Activated CD4-positive, alpha-beta T cell treated with anti-CD3 and anti-CD28 coated beads, Interleukin-2, amount 10 ng/mL, durations not matched to agents 7 days and 5 days (primary cell): ENCODE results near the gene APBA1. TPM values are rescaled to one million over a fixed set of nuclear protein-coding genes. Genes with fewer than 3 reads are reported as not detected.

Experiments used
- CTCF ChIA-PET: fragments of 350-600 bp; sonication (Branson Sonifier 250); formaldehyde crosslinking; loops from one replicate; lab custom pipeline; 2021; ENCODE audit warnings: antibody characterized with exemption; lab: Charles Lee
- POLR2A ChIA-PET: fragments of 350-600 bp; sonication (Branson Sonifier 250); formaldehyde crosslinking; loops from one replicate; lab custom pipeline; 2021; ENCODE audit warnings: antibody characterized with exemption; lab: Charles Lee
- DNase-seq: peaks from one replicate; pipeline ENCODE4 v3.0.0-alpha.2; 2020
- H3K27ac Mint-ChIP-seq: one replicate; pipeline ENCODE4 v1.8.0; 2021; ENCODE audit warnings: mild to moderate bottlenecking, moderate library complexity, mixed read lengths
- H3K27me3 Mint-ChIP-seq: one replicate; pipeline ENCODE4 v1.8.0; 2021; ENCODE audit warnings: mixed read lengths
- H3K36me3 Mint-ChIP-seq: one replicate; pipeline ENCODE4 v1.8.0; 2021; ENCODE audit warnings: low read depth, mixed read lengths
- H3K4me1 Mint-ChIP-seq: one replicate; pipeline ENCODE4 v1.8.0; 2021; ENCODE audit warnings: mixed read lengths
- H3K4me3 Mint-ChIP-seq: one replicate; pipeline ENCODE4 v1.8.0; 2021; ENCODE audit warnings: mild to moderate bottlenecking, moderate library complexity, mixed read lengths
- H3K9me3 Mint-ChIP-seq: one replicate; pipeline ENCODE4 v1.8.0; 2021; ENCODE audit warnings: mixed read lengths
- total RNA-seq, 2 experiments: library from RNA; stranded (reverse); gene quantifications; one replicate each; pipeline ENCODE4 v1.2.3, GENCODE V29; 2021

Gene APBA1
- total RNA-seq, 2 experiments from 2014 or later: 1.6 to 2.3 TPM

DNA sequence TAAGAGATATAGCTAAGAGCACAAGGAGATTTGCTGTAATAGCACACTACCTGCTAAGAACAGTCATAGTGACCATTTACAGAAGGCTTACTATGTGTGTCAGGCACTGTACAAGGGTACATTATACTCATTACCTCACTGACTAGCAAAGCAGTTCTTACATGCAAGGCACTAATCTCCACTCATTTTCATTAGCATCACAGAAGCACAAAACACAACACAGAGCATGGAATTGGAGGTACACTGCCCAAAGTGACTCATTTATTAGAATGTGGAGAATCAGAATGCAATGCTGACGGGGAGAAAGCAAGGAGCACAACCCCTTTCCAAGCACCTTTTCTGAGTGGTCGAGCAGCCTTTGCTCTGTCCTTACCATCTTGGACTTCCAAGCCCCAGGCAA is 177.4 kb downstream of the APBA1 start:
- DNase-seq: no peak
- ChIA-PET CTCF (interaction anchor here (0.6 kb wide), 1 partner anchor 9 kb away, joined by 5 read pairs; no protein-coding TSS in a partner anchor), POLR2A (no interaction called here)
- no peak overlapping the region for H3K4me3 Mint-ChIP-seq
- no peaks in the 10 kb centered on the region for H3K27me3 Mint-ChIP-seq
- H3K4me1 Mint-ChIP-seq: peaks cover 6% of the 10 kb centered on the region
- H3K9me3 Mint-ChIP-seq: peaks cover 3% of the 10 kb centered on the region
- no peak overlapping the region for H3K27ac Mint-ChIP-seq
- H3K36me3 Mint-ChIP-seq: no peaks in the 10 kb centered on the region

DNA sequence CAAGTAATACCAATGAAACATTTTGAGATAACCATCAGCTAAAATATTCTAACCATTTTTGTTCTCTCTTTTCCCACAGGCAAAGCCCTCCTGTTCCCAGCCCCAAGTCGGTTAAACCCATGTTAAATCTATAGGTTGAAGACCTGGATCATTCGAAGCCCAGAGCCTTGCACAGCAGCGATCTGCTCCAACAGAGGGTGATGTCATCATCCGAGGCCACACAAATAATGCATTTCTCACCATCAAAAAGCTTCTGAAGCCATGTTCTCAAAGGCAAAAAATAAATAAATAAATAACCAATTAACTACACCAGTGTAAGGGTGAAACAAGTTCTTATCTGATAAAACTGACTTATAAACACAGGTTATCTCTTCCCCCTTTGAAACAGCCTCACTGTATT is 178.0 kb downstream of the APBA1 start:
- ChIA-PET CTCF (no interaction called here), POLR2A (no interaction called here)
- H3K36me3 Mint-ChIP-seq: no peaks in the 10 kb centered on the region
- H3K4me1 Mint-ChIP-seq: peaks cover 6% of the 10 kb centered on the region
- no peak overlapping the region for H3K4me3 Mint-ChIP-seq
- H3K9me3 Mint-ChIP-seq: peaks cover 3% of the 10 kb centered on the region
- H3K27ac Mint-ChIP-seq: no peak overlapping the region
- DNase-seq: no peak
- H3K27me3 Mint-ChIP-seq: no peaks in the 10 kb centered on the region

DNA sequence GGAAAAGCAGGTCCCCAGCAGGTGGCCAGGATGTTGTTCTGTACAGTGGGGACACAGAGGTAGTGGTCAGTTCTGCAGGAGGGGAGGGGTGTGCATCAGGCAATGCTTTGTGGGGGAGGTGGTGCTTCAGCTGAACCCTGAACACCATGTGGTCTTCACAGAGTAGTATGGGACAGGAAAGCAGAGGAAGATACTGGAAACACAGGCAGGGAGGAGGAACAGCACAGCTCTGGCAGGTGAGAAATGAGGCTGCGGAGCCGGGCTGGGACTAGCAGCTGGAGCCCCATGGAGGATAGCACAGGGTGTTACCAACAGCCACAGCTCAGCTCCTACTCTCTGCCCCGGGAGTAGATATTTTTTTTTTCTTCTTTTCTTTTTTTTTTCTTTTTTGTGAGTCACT is 185.7 kb downstream of the APBA1 start:
- Mint-ChIP-seq H3K4me3 (no peak overlapping the region), H3K27me3 (no peaks in the 10 kb centered on the region), H3K27ac (peak overlapping the region; percentile 48), H3K4me1 (no peaks in the 10 kb centered on the region), H3K36me3 (no peaks in the 10 kb centered on the region), H3K9me3 (peaks cover 3% of the 10 kb centered on the region)
- CTCF ChIA-PET: no interaction called here
- POLR2A ChIA-PET: no interaction called here
- no peak for DNase-seq

DNA sequence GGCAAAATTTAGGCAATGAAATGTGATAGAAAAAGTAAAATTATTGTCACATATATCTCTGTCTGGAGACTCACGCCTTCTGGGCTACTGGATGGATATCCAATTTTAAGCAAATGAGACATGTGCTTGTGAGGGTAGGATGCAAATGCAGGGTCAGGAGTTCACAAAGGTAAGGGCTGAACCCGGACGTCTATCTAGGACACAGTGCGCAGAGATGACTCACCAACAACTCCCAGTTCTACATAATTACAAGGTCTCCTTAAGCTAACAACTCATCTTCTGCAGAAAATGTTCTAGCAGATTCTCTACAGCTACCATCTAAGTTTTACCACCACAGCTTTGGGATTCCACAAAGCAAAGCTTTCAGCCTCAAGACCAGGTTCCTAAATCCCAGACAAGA is 186.7 kb downstream of the APBA1 start:
- Mint-ChIP-seq H3K9me3 (no peaks in the 10 kb centered on the region), H3K36me3 (no peaks in the 10 kb centered on the region), H3K4me1 (no peaks in the 10 kb centered on the region), H3K27me3 (no peaks in the 10 kb centered on the region), H3K27ac (no peak overlapping the region), H3K4me3 (no peak overlapping the region)
- ChIA-PET CTCF (interaction anchor here (1.0 kb wide), 1 partner anchor 9 kb away, joined by 5 read pairs; no protein-coding TSS in a partner anchor), POLR2A (no interaction called here)
- no peak for DNase-seq

DNA sequence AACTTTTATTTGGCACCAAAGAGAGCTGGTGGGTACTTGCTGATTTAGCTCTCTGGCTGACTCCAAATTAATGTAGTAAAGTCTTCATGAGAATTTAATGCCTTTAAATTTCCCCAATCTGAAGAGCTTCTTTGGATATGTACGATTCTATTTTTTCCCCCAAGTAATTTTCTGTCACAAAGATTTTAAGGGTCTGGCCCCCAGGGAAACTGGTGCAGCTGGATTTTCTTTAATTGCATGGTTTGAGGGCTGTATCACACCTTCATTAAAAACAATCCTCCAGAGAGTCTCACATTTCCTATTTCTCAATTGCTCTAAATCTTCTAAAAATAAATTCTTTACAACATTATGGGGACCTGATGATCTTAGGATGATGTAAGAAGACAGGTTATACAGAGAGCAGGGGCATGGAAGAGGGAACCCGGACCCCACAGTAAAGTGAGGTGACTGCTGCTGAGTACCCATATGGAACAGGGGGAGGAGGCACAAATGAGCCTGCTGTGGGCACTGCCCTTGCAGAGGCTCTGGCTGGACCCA is 188.2 kb downstream of the APBA1 start:
- H3K27me3 Mint-ChIP-seq: no peaks in the 10 kb centered on the region
- H3K9me3 Mint-ChIP-seq: no peaks in the 10 kb centered on the region
- CTCF ChIA-PET: no interaction called here
- no peaks in the 10 kb centered on the region for H3K4me1 Mint-ChIP-seq
- H3K27ac Mint-ChIP-seq: no peak overlapping the region
- no peak for DNase-seq
- POLR2A ChIA-PET: no interaction called here
- H3K36me3 Mint-ChIP-seq: no peaks in the 10 kb centered on the region
- H3K4me3 Mint-ChIP-seq: no peak overlapping the region

DNA sequence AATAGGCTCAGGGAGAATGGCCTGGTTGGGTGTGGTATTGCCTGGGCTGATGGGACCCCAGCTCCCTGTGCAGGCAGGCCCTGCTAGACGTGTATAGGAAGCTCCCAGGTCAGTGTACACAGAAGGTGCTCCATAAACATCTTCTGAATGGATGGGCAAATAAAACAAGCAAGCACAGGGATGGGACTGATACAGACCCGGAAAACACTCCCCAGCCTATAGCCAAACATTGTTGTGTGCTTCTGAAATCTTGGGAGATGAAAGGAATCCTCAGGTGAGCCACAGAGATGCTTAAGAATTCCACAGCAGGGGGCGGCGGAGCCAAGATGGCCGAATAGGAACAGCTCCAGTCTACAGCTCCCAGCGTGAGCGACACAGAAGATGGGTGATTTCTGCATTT is 195.4 kb downstream of the APBA1 start:
- ChIA-PET POLR2A (no interaction called here), CTCF (interaction anchor here (0.7 to 1.6 kb wide), 2 partner anchors 14 to 102 kb away, joined by 3 to 6 read pairs; no protein-coding TSS in a partner anchor)
- H3K36me3 Mint-ChIP-seq: no peaks in the 10 kb centered on the region
- no peaks in the 10 kb centered on the region for H3K9me3 Mint-ChIP-seq
- peaks cover 5% of the 10 kb centered on the region for H3K27me3 Mint-ChIP-seq
- H3K4me1 Mint-ChIP-seq: peaks cover 29% of the 10 kb centered on the region
- no peak overlapping the region for H3K27ac Mint-ChIP-seq
- H3K4me3 Mint-ChIP-seq: no peak overlapping the region
- no peak for DNase-seq

DNA sequence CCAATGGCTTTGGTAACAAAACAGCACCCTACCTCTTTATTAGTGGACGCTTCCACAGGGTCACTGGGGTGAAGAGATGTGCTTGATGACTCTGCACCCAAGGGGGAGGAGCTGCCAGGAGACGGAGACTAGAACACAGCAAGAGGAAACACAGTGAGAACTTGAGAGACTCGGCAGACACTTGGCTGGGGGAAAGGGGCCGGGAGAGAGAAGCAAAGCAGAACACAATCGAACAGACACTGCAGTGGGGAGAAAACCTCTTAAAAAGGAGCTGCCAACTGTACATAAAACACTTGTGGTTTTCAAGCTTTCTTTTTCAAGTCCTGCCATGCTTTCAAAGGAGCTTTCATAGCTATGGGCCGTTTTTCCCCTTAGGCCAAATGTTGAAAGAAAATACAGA is 196.2 kb downstream of the APBA1 start:
- no peak overlapping the region for H3K4me3 Mint-ChIP-seq
- POLR2A ChIA-PET: no interaction called here
- H3K9me3 Mint-ChIP-seq: no peaks in the 10 kb centered on the region
- CTCF ChIA-PET: interaction anchor here (0.7 to 1.6 kb wide), 2 partner anchors 13 to 101 kb away, joined by 3 to 6 read pairs; no protein-coding TSS in a partner anchor
- peaks cover 29% of the 10 kb centered on the region for H3K4me1 Mint-ChIP-seq
- H3K36me3 Mint-ChIP-seq: no peaks in the 10 kb centered on the region
- peaks cover 5% of the 10 kb centered on the region for H3K27me3 Mint-ChIP-seq
- DNase-seq: peak; percentile 43
- H3K27ac Mint-ChIP-seq: peak overlapping the region; percentile 74

DNA sequence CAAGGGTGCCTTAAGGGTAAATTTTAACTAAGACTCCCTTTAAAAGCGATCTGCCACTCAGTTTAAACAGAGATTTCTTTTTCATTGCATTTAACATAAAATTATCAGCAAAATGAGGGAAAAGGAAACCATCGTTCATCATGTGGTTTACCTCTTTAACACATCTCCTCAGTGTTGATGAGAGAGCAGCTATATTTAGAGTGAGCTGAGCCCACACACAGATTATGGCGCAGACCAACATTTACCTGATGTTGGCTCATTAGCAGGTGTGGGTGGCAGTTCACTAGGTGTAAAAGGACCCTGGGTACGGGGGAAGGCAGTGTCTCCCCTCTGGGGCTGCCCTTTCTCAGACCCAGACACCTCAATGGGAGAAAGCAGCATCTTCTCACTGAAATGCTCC is 197.3 kb downstream of the APBA1 start:
- Mint-ChIP-seq H3K27me3 (peaks cover 5% of the 10 kb centered on the region), H3K4me1 (peaks cover 29% of the 10 kb centered on the region), H3K9me3 (no peaks in the 10 kb centered on the region), H3K27ac (peak overlapping the region; percentile 69), H3K4me3 (peak overlapping the region; percentile 7), H3K36me3 (no peaks in the 10 kb centered on the region)
- no peak for DNase-seq
- CTCF ChIA-PET: interaction anchor here (2.6 kb wide), 1 partner anchor 10 kb away, joined by 7 read pairs; no protein-coding TSS in a partner anchor
- POLR2A ChIA-PET: no interaction called here

DNA sequence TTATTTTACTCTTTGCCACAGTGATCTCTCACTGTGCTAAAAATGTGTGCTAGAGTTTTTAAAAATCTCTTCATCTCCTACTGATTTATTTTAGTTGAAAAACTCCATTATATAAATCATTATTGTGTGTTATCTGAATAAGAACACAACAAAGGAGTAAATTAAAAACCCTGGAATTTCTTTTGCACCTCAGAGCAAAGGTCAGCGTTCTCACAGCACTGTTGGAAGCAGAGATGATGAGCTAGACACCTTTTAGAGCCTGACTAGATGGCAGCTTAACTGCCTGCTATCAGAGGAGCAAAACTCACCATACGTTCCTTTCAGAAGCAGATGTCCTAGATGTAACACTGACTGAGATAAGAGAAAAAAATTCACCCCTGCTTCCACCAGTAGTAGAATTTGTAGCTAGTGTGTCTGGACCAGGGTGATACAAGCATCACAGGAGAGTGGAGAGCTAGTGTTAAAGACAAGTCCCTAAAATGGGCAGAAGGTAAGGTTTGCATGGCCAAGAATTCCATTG is 200.0 kb downstream of the APBA1 start:
- ChIA-PET CTCF (no interaction called here), POLR2A (no interaction called here)
- H3K9me3 Mint-ChIP-seq: no peaks in the 10 kb centered on the region
- no peak overlapping the region for H3K27ac Mint-ChIP-seq
- peaks cover 5% of the 10 kb centered on the region for H3K27me3 Mint-ChIP-seq
- H3K4me3 Mint-ChIP-seq: no peak overlapping the region
- no peaks in the 10 kb centered on the region for H3K36me3 Mint-ChIP-seq
- H3K4me1 Mint-ChIP-seq: peaks cover 29% of the 10 kb centered on the region
- DNase-seq: no peak

DNA sequence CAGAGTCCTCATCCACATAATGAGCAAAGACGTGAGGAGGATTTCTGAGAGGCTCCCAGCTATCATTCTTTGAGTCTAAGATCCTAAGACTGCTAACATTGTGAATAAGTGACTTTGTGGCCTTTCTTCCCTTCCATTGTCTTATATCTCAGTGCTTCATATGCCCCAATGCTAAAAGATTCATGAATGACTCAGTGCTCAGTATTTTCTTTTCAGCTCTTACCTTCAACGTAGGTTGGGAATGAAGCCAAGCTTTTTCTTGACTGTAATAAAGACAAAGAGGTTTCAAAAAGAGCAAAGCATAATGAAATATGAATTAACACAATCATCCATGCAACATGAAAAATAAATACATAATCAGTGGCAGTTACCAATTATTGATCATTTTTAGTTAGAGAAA is 200.7 kb downstream of the APBA1 start:
- CTCF ChIA-PET: no interaction called here
- H3K9me3 Mint-ChIP-seq: no peaks in the 10 kb centered on the region
- no peak for DNase-seq

DNA sequence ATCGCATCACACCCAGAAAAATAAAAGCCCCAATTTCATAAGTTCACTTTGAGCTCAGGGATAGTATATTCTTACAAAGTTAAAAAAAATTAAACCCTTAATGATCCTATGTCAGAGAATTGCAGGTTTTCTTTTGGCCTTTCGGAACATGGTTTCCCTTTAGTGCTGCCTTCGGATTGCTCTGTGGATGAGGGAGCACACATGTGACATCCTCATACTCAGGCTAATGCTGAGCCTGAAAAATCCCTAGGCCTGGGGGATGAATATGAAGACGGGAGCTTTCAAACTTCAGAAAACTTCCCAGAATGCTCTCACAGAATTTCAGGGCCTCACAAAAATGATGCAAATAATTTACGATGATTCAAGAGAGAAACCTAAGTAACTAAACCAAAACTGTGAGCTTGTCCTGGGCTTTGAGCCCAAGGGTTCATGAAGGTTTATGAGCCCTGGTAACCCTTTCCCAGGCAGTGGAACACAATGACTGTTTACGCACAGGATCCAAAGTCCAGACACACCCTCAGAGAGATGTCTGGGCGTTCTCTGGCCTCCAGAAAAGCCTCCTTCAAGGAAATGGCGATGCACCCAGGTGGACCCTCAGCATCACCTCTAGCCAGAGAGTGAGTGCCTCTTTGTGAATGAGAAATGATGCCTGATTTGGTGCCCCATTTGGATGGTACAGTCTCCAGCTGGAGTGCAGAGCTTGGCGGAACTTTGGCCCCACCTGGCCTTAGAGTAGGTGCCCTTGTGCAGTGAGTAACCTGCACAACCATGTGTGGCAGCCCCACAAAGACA is 201.8 kb downstream of the APBA1 start:
- ChIA-PET CTCF (no interaction called here), POLR2A (no interaction called here)
- Mint-ChIP-seq H3K36me3 (no peaks in the 10 kb centered on the region), H3K27ac (no peak overlapping the region), H3K27me3 (peaks cover 5% of the 10 kb centered on the region), H3K4me1 (peaks cover 13% of the 10 kb centered on the region), H3K4me3 (no peak overlapping the region), H3K9me3 (no peaks in the 10 kb centered on the region)
- no peak for DNase-seq

More for the DNA sequence above, 200.7 kb downstream of the APBA1 start:
- Mint-ChIP-seq H3K36me3 (no peaks in the 10 kb centered on the region), H3K4me3 (no peak overlapping the region), H3K27ac (no peak overlapping the region), H3K27me3 (peaks cover 5% of the 10 kb centered on the region), H3K4me1 (peaks cover 24% of the 10 kb centered on the region)
- POLR2A ChIA-PET: no interaction called here

DNA sequence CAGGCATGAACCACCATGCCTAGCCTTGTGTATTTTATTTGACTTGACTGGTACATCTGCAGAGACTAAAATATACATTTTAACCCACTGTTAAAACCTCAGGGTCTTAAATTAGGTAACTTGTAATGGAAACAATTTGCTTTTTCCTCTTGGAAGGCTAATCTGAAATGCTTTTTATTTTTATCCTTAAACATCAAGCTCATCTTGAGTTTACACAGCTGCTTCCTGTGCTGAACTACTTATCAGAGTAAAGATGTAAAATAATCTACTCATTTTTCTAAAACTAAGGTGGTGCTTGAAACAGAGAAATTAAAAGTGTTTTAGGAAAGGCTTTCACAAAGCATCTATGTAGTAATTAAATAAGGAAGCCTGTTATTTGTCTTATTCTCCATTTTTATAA is 203.0 kb downstream of the APBA1 start:
- ChIA-PET CTCF (interaction anchor here (0.5 kb wide), 1 partner anchor 66 kb away, joined by 5 read pairs; no protein-coding TSS in a partner anchor), POLR2A (no interaction called here)
- DNase-seq: no peak
- Mint-ChIP-seq H3K9me3 (no peaks in the 10 kb centered on the region), H3K4me3 (no peak overlapping the region), H3K27me3 (peaks cover 5% of the 10 kb centered on the region), H3K36me3 (no peaks in the 10 kb centered on the region), H3K4me1 (peaks cover 2% of the 10 kb centered on the region), H3K27ac (no peak overlapping the region)

DNA sequence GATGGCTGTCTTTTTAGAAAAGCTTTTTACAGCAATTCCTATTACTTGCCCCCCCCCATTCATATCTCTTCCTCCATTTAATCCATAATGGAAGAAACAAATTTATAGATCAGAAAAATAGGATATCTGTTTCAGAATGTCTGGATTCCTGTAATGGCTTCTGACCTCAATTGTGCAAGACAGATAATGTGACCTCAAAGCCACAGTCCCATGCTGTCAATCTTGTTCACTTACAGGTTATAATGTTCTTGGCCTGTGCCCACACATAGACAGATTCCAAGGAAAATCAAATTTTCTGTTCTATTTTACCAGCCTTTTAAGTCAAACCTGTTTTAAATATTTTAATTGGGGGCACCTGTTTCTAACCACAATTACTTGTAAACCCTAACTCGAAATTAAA is 203.8 kb downstream of the APBA1 start:
- Mint-ChIP-seq H3K27ac (no peak overlapping the region), H3K4me3 (no peak overlapping the region), H3K9me3 (no peaks in the 10 kb centered on the region), H3K4me1 (no peaks in the 10 kb centered on the region), H3K27me3 (peaks cover 5% of the 10 kb centered on the region), H3K36me3 (no peaks in the 10 kb centered on the region)
- no peak for DNase-seq
- ChIA-PET CTCF (no interaction called here), POLR2A (no interaction called here)
